NK-92 treated with Interleukin-12 subunit alpha and Interleukin-12 subunit beta, amount 100 ng/mL, for 24 hours (cell line): ENCODE results near the gene MDFIC.
"Not testable (repeated sequence)": the region's sequence is repeated elsewhere in the genome, so short reads cannot be mapped to it uniquely, and the experiment has no call there.

Experiments used
- DNase-seq: peaks from one replicate; lab custom pipeline; 2025; lab: John Stamatoyannopoulos, UW

The MDFIC gene, protein sequence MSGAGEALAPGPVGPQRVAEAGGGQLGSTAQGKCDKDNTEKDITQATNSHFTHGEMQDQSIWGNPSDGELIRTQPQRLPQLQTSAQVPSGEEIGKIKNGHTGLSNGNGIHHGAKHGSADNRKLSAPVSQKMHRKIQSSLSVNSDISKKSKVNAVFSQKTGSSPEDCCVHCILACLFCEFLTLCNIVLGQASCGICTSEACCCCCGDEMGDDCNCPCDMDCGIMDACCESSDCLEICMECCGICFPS

GRCh38 chr7:114922026-114922651, at the start of gene MDFIC:
Gene MDFIC (plus strand): TSS chr7:114922094. CDS start chr7:114923034, 940 bp downstream.
- DNase-seq, result peak; percentile 54

GRCh38 chr7:114874170-114874569, 47.7 kb upstream of the MDFIC start:
- no peak for DNase-seq

- DNase-seq, result no peak
Measured at GRCh38 chr7:114875186-114875585, 46.7 kb upstream of the MDFIC start.

DNA sequence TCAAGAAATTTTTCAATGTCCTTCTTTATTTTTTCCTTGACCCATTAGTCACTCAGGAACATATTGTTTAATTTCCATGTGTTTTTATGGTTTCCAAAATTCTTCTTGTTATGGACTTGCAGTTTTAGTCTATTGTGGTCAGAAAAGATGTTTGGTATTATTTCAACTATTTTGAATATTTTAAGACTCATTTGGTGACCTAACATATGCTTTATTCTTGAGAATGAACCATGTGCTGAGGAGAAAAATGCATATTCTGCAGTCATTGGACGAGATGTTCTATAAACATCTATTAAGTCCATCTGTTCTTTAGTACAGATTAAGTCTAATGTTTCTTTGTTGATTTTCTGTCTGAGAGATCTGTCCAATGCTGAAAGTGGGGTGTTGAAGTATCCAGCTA, 42.3 kb upstream of the MDFIC start:
- DNase-seq, result no peak

GRCh38 chr7:114885836-114886235, 36.1 kb upstream of the MDFIC start:
- DNase-seq, result no peak

DNA sequence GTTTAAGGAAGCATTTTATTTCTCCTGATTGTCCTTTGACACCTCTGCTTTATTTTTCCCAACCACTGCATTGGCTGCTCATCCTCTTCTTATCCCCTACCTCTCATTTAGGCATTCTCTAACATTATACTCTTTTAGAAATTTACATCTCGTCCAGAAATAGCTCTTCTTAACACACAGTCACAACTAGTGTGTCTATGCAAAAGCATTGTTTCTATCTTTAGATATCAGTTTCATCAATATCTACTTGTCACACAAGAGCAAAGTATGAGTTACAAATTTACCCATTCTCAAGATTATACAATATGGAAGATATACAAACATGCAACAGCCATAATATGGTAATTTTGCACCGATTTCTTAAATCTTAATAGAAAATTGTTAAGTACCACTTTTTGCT, 35.7 kb upstream of the MDFIC start:
- no peak for DNase-seq

- DNase-seq, result not testable (repeated sequence)
Measured at GRCh38 chr7:114889116-114889515, 32.8 kb upstream of the MDFIC start.

- no peak for DNase-seq
Measured at GRCh38 chr7:114889646-114890285, 32.1 kb upstream of the MDFIC start.

GRCh38 chr7:114890561-114890960, 31.3 kb upstream of the MDFIC start:
- no peak for DNase-seq

DNA sequence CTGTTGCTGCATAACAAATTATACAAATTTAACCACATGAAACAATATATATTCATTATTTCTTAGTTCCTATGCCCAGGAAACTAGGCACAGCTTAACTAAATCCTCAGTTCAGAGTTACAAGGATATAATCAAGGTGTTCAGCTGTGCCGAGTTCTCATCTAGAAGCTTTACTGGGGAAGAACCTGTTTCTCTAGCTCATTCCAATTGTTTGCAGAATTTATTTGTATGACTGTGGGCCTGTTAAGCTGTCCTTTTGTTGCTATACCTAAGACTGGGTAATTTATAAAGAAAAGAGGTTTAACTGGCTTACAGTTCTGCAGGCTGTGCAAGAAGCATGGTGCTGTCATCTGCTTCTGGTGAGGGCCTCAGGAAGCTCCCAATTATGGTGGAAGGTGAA, 21.8 kb upstream of the MDFIC start:
- DNase-seq, result no peak

DNA sequence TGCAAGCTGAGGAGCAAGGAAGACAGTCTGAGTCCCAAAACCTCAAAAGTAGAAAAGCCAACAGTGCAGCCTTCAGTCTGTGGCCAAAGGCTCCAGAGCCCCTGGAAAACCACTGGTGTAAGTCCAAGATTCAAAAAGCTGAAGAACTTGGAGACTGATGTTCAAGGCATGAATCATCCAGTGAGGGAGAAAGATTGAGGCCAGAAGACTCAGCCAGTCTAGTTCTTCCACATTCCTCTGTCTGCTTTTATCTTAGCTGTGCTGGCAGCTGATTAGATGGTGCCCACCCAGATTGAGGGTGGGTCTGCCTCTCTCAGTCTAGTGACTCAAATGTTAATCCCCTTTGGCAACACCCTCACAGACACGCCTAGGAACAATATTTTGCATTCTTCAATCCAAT, 20.1 kb upstream of the MDFIC start:
- no peak for DNase-seq

GRCh38 chr7:114903131-114903530, 18.8 kb upstream of the MDFIC start:
- DNase-seq, result no peak

DNA sequence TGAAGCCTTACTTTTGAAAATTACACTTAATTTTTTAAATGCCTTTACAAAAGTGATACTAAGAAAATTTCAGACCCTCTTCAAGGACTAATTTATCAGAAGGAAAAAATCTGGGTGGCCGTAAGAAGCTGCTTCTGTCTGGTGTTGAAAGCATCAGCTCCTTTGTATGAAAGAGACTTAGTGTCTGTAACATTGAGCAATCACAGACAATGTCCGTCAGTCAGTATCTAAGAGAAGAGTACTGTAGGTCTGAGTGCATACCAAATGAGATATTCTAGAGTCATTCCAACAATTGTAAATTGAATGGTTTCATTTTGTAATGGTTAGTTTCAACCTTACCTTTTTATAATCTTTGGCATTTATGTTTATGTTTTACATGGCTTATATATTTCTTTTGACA, 11.1 kb upstream of the MDFIC start:
- no peak for DNase-seq

DNA sequence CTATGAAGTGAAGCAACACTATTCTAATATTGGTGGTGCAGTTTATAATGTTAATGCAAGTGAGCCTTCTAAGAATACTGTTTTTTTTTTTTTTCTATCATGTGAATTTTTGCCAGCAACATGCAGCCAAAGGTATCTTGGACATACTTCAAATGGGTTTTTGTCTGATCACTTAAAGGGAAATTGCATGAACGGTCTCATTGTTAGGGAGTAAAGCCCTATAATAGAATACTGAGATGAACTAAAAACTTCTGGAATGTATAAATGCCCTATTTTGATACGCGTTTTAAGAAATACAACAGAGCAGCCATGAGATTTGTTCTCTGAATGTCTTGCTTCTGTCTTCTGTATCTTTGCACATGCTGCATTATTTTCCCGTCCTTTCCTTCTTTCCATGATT, 10.5 kb upstream of the MDFIC start:
- no peak for DNase-seq

- DNase-seq, result no peak
Measured at GRCh38 chr7:114916261-114916892, 5.5 kb upstream of the MDFIC start.

GRCh38 chr7:114917211-114917839, 4.6 kb upstream of the MDFIC start:
- DNase-seq, result no peak

GRCh38 chr7:114919587-114919986, 2.3 kb upstream of the MDFIC start:
- no peak for DNase-seq

- no peak for DNase-seq
Measured at GRCh38 chr7:114921631-114922025, 266 bp upstream of the MDFIC start.

- DNase-seq, result peak; percentile 54
Measured at GRCh38 chr7:114922652-114923402, 933 bp downstream of the MDFIC start.

DNA sequence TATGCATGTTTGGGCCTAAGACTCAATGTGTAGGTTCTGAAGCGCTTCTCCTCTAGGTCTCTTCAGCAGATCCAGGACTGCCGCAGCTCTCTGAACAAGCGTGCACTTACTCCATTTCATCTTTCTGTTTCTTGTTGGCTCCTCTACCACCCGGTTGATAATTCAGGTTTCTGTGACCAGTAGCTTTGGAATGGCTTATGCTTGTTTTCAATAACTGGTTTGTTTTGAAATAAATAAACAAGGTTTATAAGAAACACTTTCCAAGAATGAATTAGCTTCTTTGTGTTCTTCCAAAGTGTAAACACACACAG, 1.5 kb downstream of the MDFIC start:
- no peak for DNase-seq

DNA sequence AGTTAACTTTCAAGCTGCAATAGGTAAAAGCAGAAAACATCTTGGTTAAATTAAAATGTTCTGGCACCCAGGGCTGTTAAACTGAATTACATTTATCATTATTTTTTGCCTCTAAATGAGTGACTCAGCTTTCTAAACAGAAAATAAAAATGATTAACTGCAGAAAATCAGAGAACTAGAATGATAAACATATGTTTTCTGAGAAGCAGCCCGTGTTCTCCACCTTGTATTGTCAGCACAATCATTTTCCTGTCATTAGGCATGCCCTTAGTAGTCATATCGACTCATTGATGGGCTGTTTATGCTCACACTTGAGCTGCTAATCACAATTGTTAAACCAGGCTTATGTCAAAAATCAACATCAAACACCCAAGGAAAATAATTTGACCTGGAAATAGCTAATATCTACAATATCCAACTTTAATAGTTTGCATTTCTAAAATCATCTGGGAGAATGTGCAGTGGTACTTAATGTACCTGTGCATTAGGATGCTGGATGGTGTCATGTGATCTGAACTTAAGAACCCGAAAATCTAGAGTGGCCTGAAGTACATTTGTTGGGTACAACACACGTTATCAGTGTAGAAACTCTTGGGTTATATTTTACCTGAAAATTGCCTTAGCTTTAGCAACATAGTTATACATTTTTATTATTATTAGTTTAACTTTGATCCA, 2.3 kb downstream of the MDFIC start:
- no peak for DNase-seq
